Esophagus muscularis mucosa (tissue), 3 donors: ENCODE results near the gene VMA21.

ENCODE experiments used
- CTCF ChIP-seq, 3 experiments: fragments of 200-600 bp in 2 of 3; fragments of 450-650 bp in 1 of 3; sonication (generic) in 2 of 3; IDR thresholded peaks; one replicate each; pipeline ENCODE4 v1.5.1; 2017 to 2019; ENCODE audit warnings: antibody characterized with exemption in 3 of 3, mild to moderate bottlenecking in 2 of 3, moderate library complexity in 1 of 3
- POLR2A ChIP-seq: fragments of 450-650 bp; IDR thresholded peaks from one replicate; pipeline ENCODE4 v1.6.1; 2017; ENCODE audit warnings: antibody characterized with exemption, moderate library complexity, mild to moderate bottlenecking, low read depth

- TF ChIP-seq POLR2A (no peak), CTCF (IDR thresholded peaks at IDR 0.05) (peak in 2 of 3 experiments; percentile 16 to 20)
These were observed 5.8 kb downstream of the VMA21 start for GRCh38 chrX:151402719-151403390.
